CD14-positive monocyte (primary cell): ENCODE results near the gene NPEPPS. TPM values are rescaled to one million over a fixed set of nuclear protein-coding genes. Genes with fewer than 3 reads are reported as not detected.

ENCODE experiments used
- DNase-seq, 3 donors: peaks; one replicate each; pipeline ENCODE4 v3.0.0-alpha.2; 2011 to 2022
- H2AFZ ChIP-seq: 2 replicates; pipeline ENCODE4 v1.6.0; 2012; ENCODE audit warnings: mild to moderate bottlenecking, low read depth, low read length, inconsistent platforms; ENCODE audit not compliant: insufficient read depth, poor library complexity, severe bottlenecking
- H3K27ac ChIP-seq, 2 donors: 1 replicate in 1 of 2; 2 replicates in 1 of 2; pipeline ENCODE4 v1.5.1; 2012 to 2013; ENCODE audit warnings: low read length in 2 of 2, control low read depth in 1 of 2, inconsistent platforms in 1 of 2, low read depth in 1 of 2, mild to moderate bottlenecking in 1 of 2
- H3K27me3 ChIP-seq, 2 donors: one replicate each; pipeline versions ENCODE4 v1.6.0 to v1.6.1; 2011 to 2013; ENCODE audit warnings: low read length in 2 of 2; ENCODE audit not compliant: control insufficient read depth in 2 of 2, insufficient read depth in 2 of 2
- H3K36me3 ChIP-seq, 2 donors: replicated peaks in 1 of 2; 1 replicate in 1 of 2; 2 replicates in 1 of 2; pipeline versions ENCODE4 v1.5.1 to v1.6.1; 2012 to 2013; ENCODE audit warnings: low read length in 2 of 2, control low read depth in 1 of 2, inconsistent platforms in 1 of 2, mild to moderate bottlenecking in 1 of 2; ENCODE audit not compliant: insufficient read depth in 2 of 2, control insufficient read depth in 1 of 2
- H3K4me1 ChIP-seq, 2 donors: 1 replicate in 1 of 2; 2 replicates in 1 of 2; pipeline versions ENCODE4 v1.5.1 to v1.6.1; 2012 to 2013; ENCODE audit warnings: low read length in 2 of 2, control low read depth in 1 of 2, inconsistent platforms in 1 of 2, mild to moderate bottlenecking in 1 of 2, moderate library complexity in 1 of 2; ENCODE audit not compliant: insufficient read depth in 2 of 2, control insufficient read depth in 1 of 2
- H3K4me2 ChIP-seq: replicated peaks from 2 replicates; pipeline ENCODE3; 2012; ENCODE audit warnings: low read length, moderate library complexity, mild to moderate bottlenecking; ENCODE audit not compliant: poor library complexity, severe bottlenecking; ENCODE audit errors: extremely low read depth
- H3K4me3 ChIP-seq, 3 experiments: fragments of 200-600 bp in 1 of 3; sonication (generic) in 1 of 3; replicated peaks in 1 of 3; 1 replicate in 2 of 3; 2 replicates in 1 of 3; pipeline ENCODE4 v1.5.1; 2011 to 2013; ENCODE audit warnings: low read length in 3 of 3, mild to moderate bottlenecking in 3 of 3, control low read depth in 2 of 3, low read depth in 2 of 3, inconsistent platforms in 1 of 3, moderate library complexity in 1 of 3
- H3K79me2 ChIP-seq: 2 replicates; pipeline ENCODE4 v1.6.0; 2012; ENCODE audit warnings: mild to moderate bottlenecking, control low read depth, inconsistent platforms, low read length, moderate library complexity; ENCODE audit not compliant: insufficient read depth
- H3K9ac ChIP-seq: 2 replicates; pipeline ENCODE4 v1.6.0; 2017; ENCODE audit warnings: low read length, mild to moderate bottlenecking; ENCODE audit not compliant: insufficient read depth, poor library complexity, severe bottlenecking
- H3K9me3 ChIP-seq, 2 donors: replicated peaks in 1 of 2; 1 replicate in 1 of 2; 2 replicates in 1 of 2; pipeline versions ENCODE4 v1.5.1 to v1.6.1; 2012 to 2013; ENCODE audit warnings: low read length in 2 of 2, control low read depth in 1 of 2; ENCODE audit not compliant: control insufficient read depth in 1 of 2, insufficient read depth in 1 of 2
- H4K20me1 ChIP-seq: 2 replicates; pipeline ENCODE4 v1.6.0; 2012; ENCODE audit warnings: mild to moderate bottlenecking, low read length, control low read depth, moderate library complexity; ENCODE audit not compliant: insufficient read depth
- H3K27ac Mint-ChIP-seq, 7 donors: one replicate each; pipeline ENCODE4 v1.8.0; 2020; ENCODE audit warnings: mild to moderate bottlenecking in 7 of 7, mixed read lengths in 7 of 7, moderate library complexity in 6 of 7, inconsistent platforms in 2 of 7
- H3K27me3 Mint-ChIP-seq, 3 donors: one replicate each; pipeline ENCODE4 v1.8.0; 2021 to 2022; ENCODE audit warnings: low read depth in 3 of 3, mild to moderate bottlenecking in 3 of 3, mixed read lengths in 3 of 3, moderate library complexity in 3 of 3, inconsistent platforms in 1 of 3
- H3K36me3 Mint-ChIP-seq, 2 donors: one replicate each; pipeline ENCODE4 v1.8.0; 2020; ENCODE audit warnings: mixed read lengths in 2 of 2, inconsistent platforms in 1 of 2, mild to moderate bottlenecking in 1 of 2
- H3K4me1 Mint-ChIP-seq: one replicate; pipeline ENCODE4 v1.8.0; 2020; ENCODE audit warnings: mild to moderate bottlenecking, mixed read lengths
- H3K4me3 Mint-ChIP-seq, 2 donors: one replicate each; pipeline ENCODE4 v1.8.0; 2020; ENCODE audit warnings: mild to moderate bottlenecking in 2 of 2, mixed read lengths in 2 of 2, moderate library complexity in 1 of 2
- H3K9me3 Mint-ChIP-seq, 7 donors: one replicate each; pipeline ENCODE4 v1.8.0; 2020 to 2022; ENCODE audit warnings: mixed read lengths in 7 of 7, mild to moderate bottlenecking in 6 of 7, moderate library complexity in 6 of 7, inconsistent platforms in 2 of 7
- CTCF ChIP-seq: fragments of 200-600 bp; IDR thresholded peaks from one replicate; pipeline ENCODE4 v1.8.0; 2022; ENCODE audit warnings: antibody characterized with exemption, mild to moderate bottlenecking
- WGBS: methylation state at CpG from one replicate; pipeline ENCODE4 v1.1.5; 2013; ENCODE audit warnings: missing lambda C conversion rate; ENCODE audit not compliant: insufficient coverage; 5-methylcytosine and 5-hydroxymethylcytosine counted together
- intact Hi-C, 2 donors: fragments of 100-400 bp; cut with micrococcal nuclease; formaldehyde crosslinking; loops; one replicate each; pipeline versions ENCODE4 v1.15.0 to v1.15.1; 2023
- polyA plus RNA-seq, 3 donors: library from polyadenylated mRNA; depleted of rRNA in 1 of 3; unstranded in 2 of 3; stranded (reverse) in 1 of 3; fragments of 300-500 nt in 2 of 3; fragments of >200 nt in 1 of 3; fragmentation: Illumina TruSeq in 2 of 3; gene quantifications; 1 replicate in 2 of 3; 2 replicates in 1 of 3; pipeline ENCODE4 v1.2.3, GENCODE V29; 2012 to 2021

NPEPPS gene
- polyA plus RNA-seq, 3 donors: 38.3 to 80.1 (median 53.1) TPM

GRCh38 chr17:47663912-47664623, 133.2 kb downstream of the NPEPPS start:
- Mint-ChIP-seq H3K4me1 (peaks cover 41% of the 10 kb centered on the region), H3K27me3 (peaks cover 0 to 2% (median 0%) of the 10 kb centered on the region in 3 donors), H3K4me3 (no peak overlapping the region), H3K36me3 (peaks cover 62 to 80% of the 10 kb centered on the region in 2 donors), H3K27ac (peak overlapping the region; percentile 51 to 86 (median 83)), H3K9me3 (no peaks in the 10 kb centered on the region)
- Histone ChIP-seq H2AFZ (no peak overlapping the region), H3K4me3 (no peak overlapping the region), H3K4me1 (peaks cover 44 to 58% of the 10 kb centered on the region in 2 donors), H3K27ac (peak overlapping the region in 1 of 2 donors; percentile 73), H4K20me1 (peaks cover 21% of the 10 kb centered on the region), H3K27me3 (no peaks in the 10 kb centered on the region), H3K79me2 (peaks cover 56% of the 10 kb centered on the region), H3K9me3 (no peaks in the 10 kb centered on the region), H3K4me2 (no peak overlapping the region), H3K9ac (no peak overlapping the region), H3K36me3 (peaks cover 67 to 73% of the 10 kb centered on the region in 2 donors)
- intact Hi-C loops: loop anchor here in 1 of 2 donors (10.0 kb wide), 1 partner anchor 231 kb away; the partner anchor contains the start of gene SP2
- DNase-seq: peak; percentile 35 to 60 (median 53)
- TF ChIP-seq CTCF: peak; percentile 90
- WGBS: 41% methylated on average over 6 of the region's 6 CpGs

- peaks cover 0 to 2% (median 0%) of the 10 kb centered on the region in 3 donors for H3K27me3 Mint-ChIP-seq
- H3K9me3 Mint-ChIP-seq: no peaks in the 10 kb centered on the region
- no peak overlapping the region for H2AFZ ChIP-seq
- DNase-seq: no peak
- peak overlapping the region; percentile 51 to 93 (median 83) for H3K27ac Mint-ChIP-seq
- H3K27me3 ChIP-seq: no peaks in the 10 kb centered on the region
- H3K4me2 ChIP-seq: no peak overlapping the region
- H3K4me1 ChIP-seq: peaks cover 44 to 58% of the 10 kb centered on the region in 2 donors
- H3K36me3 Mint-ChIP-seq: peaks cover 67 to 85% of the 10 kb centered on the region in 2 donors
- peak overlapping the region in 1 of 2 donors; percentile 73 for H3K27ac ChIP-seq
- peaks cover 45% of the 10 kb centered on the region for H3K4me1 Mint-ChIP-seq
- H4K20me1 ChIP-seq: peaks cover 27% of the 10 kb centered on the region
- no peak overlapping the region for H3K9ac ChIP-seq
- H3K4me3 ChIP-seq: no peak overlapping the region
- no peaks in the 10 kb centered on the region for H3K9me3 ChIP-seq
- peaks cover 72 to 78% of the 10 kb centered on the region in 2 donors for H3K36me3 ChIP-seq
- no peak overlapping the region for H3K4me3 Mint-ChIP-seq
- TF ChIP-seq CTCF: peak; percentile 72
- intact Hi-C loops: loop anchor here in 1 of 2 donors (10.0 kb wide), 1 partner anchor 230 kb away; the partner anchor contains the start of gene SP2
- peaks cover 57% of the 10 kb centered on the region for H3K79me2 ChIP-seq
Observed at GRCh38 chr17:47664624-47664941, 133.7 kb downstream of the NPEPPS start.
